Measurements from ENCODE around the gene RBM24. TPM values are rescaled to one million over a fixed set of nuclear protein-coding genes. Genes with fewer than 3 reads are reported as not detected.

RBM24 gene
- total and polyA plus RNA-seq, 9 of the 15 experiments (the other 6 are each of a cell fraction or from before 2014, with no cell fraction given) = not detected

DNA sequence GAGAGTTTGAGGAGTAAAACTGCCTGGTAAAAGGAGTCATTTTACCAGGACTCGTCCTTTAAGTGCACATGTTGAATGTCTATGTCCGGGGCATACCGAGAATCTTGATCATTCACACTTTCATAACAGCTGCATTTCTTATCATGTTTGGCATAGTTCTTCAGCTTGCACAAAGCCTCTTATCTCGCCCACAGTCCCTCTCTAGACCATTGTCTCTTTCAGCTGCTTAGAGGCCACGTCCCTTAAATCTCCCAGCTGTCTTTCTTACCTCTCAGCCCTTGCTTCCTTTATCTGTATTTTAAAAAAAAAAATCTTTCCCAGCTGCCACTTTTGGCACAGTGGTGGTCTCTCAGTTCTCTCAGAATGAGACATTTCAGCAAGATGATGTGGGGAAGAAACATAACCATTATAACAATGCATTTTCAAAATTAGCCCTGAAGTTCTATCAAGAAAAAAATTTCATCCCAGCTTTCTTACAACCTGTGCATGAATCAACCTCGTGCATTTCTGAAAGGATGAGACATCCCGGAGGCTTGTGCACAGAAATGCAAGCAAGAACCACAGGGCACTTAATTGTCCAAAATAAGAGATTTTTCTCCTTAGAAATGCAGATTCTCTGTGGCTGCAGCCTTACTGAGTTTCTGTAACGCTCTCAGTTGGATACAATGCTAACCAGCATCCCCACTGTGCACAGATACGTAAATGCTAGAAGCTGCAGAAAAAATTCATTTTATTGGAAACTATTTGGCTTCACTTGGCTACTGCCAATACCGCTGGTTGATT lies 24.2 kb downstream of the RBM24 start:
- WGBS (ENCODE audit: insufficient coverage, low coverage, missing lambda C conversion rate) = 1% methylated on average over 10 of the region's 10 CpGs
- no peaks in the 10 kb centered on the region for H3K79me2 ChIP-seq (ENCODE audit: control insufficient read depth, insufficient read depth, low read length)
- ChIA-PET POLR2A (no interaction called here), CTCF (ENCODE audit: low intra/inter-chr PET ratio) (no interaction called here)
- ATAC-seq (no peak), DNase-seq (ENCODE audit: extremely low read depth in 1 of 4, low spot score in 3 of 4) (peak in 2 of 4 experiments; percentile 11 to 16), FAIRE-seq (no peak)
- intact Hi-C loops (cut with micrococcal nuclease) (no loop called here), in situ Hi-C loops (cut with MboI) (no loop called here)
- no peaks in the 10 kb centered on the region for H3K9me3 ChIP-seq (replicated peaks; ENCODE audit: control insufficient read depth, insufficient read depth, low read depth, low read length)
- no peak overlapping the region for H3K9ac ChIP-seq (ENCODE audit: insufficient read depth in 1 of 2, low read depth in 2 of 2, low read length in 2 of 2)
- peaks cover 9 to 19% of the 10 kb centered on the region in 2 experiments; a peak in 4 of 5 replicates for H3K27me3 ChIP-seq (ENCODE audit: control insufficient read depth in 2 of 2, insufficient read depth in 2 of 2, low read length in 2 of 2)
- no peak overlapping the region for H3K27ac ChIP-seq (ENCODE audit: extremely low read depth, low read depth, low read length)
- H3K36me3 ChIP-seq (ENCODE audit: control insufficient read depth, insufficient read depth, low read length) = no peaks in the 10 kb centered on the region
- BruUV-seq (replicated peaks) = no TSS peak
- H3K4me2 ChIP-seq (ENCODE audit: insufficient read depth, low read length) = no peak overlapping the region
- H2AFZ ChIP-seq (ENCODE audit: low read depth, low read length) = no peak overlapping the region
- no peaks in the 10 kb centered on the region for H3K9me1 ChIP-seq (ENCODE audit: control insufficient read depth, insufficient read depth, low read length)
- H3K4me3 ChIP-seq = no peak overlapping the region
- no peaks in the 10 kb centered on the region for H4K20me1 ChIP-seq (replicated peaks; ENCODE audit: control insufficient read depth, insufficient read depth, low read length)
- H3K4me1 ChIP-seq (replicated peaks in 1 of 2; ENCODE audit: control insufficient read depth in 2 of 2, insufficient read depth in 2 of 2, low read length in 2 of 2) = no peaks in the 10 kb centered on the region; a peak in 1 of 5 replicates
- TF ChIP-seq DACH1 (IDR thresholded peaks at IDR 0.05; ENCODE audit: partially characterized antibody) = no peak
- TF ChIP-seq, protein P1, sequence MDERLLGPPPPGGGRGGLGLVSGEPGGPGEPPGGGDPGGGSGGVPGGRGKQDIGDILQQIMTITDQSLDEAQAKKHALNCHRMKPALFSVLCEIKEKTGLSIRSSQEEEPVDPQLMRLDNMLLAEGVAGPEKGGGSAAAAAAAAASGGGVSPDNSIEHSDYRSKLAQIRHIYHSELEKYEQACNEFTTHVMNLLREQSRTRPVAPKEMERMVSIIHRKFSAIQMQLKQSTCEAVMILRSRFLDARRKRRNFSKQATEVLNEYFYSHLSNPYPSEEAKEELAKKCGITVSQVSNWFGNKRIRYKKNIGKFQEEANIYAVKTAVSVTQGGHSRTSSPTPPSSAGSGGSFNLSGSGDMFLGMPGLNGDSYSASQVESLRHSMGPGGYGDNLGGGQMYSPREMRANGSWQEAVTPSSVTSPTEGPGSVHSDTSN (CRISPR knock-in tag; IDR thresholded peaks at IDR 0.05; ENCODE audit: low read depth) = no peak
- TF ChIP-seq, protein P1 (tag; conservative IDR thresholded peaks at IDR 0.05; ENCODE audit: low read depth) = peak; percentile 43
- TF ChIP-seq, protein P2, sequence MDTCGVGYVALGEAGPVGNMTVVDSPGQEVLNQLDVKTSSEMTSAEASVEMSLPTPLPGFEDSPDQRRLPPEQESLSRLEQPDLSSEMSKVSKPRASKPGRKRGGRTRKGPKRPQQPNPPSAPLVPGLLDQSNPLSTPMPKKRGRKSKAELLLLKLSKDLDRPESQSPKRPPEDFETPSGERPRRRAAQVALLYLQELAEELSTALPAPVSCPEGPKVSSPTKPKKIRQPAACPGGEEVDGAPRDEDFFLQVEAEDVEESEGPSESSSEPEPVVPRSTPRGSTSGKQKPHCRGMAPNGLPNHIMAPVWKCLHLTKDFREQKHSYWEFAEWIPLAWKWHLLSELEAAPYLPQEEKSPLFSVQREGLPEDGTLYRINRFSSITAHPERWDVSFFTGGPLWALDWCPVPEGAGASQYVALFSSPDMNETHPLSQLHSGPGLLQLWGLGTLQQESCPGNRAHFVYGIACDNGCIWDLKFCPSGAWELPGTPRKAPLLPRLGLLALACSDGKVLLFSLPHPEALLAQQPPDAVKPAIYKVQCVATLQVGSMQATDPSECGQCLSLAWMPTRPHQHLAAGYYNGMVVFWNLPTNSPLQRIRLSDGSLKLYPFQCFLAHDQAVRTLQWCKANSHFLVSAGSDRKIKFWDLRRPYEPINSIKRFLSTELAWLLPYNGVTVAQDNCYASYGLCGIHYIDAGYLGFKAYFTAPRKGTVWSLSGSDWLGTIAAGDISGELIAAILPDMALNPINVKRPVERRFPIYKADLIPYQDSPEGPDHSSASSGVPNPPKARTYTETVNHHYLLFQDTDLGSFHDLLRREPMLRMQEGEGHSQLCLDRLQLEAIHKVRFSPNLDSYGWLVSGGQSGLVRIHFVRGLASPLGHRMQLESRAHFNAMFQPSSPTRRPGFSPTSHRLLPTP (IDR thresholded peaks at IDR 0.05; ENCODE audit: borderline replicate concordance, extremely low read depth, insufficient read length) = no peak
- no peak for TF ChIP-seq JUNB (CRISPR knock-in tag; conservative IDR thresholded peaks at IDR 0.05)
- TF ChIP-seq KLF16 (IDR thresholded peaks at IDR 0.05) = peak; percentile 80
- TF ChIP-seq ZSCAN32 (CRISPR knock-in tag; IDR thresholded peaks at IDR 0.05) = no peak
- TF ChIP-seq, protein P3, sequence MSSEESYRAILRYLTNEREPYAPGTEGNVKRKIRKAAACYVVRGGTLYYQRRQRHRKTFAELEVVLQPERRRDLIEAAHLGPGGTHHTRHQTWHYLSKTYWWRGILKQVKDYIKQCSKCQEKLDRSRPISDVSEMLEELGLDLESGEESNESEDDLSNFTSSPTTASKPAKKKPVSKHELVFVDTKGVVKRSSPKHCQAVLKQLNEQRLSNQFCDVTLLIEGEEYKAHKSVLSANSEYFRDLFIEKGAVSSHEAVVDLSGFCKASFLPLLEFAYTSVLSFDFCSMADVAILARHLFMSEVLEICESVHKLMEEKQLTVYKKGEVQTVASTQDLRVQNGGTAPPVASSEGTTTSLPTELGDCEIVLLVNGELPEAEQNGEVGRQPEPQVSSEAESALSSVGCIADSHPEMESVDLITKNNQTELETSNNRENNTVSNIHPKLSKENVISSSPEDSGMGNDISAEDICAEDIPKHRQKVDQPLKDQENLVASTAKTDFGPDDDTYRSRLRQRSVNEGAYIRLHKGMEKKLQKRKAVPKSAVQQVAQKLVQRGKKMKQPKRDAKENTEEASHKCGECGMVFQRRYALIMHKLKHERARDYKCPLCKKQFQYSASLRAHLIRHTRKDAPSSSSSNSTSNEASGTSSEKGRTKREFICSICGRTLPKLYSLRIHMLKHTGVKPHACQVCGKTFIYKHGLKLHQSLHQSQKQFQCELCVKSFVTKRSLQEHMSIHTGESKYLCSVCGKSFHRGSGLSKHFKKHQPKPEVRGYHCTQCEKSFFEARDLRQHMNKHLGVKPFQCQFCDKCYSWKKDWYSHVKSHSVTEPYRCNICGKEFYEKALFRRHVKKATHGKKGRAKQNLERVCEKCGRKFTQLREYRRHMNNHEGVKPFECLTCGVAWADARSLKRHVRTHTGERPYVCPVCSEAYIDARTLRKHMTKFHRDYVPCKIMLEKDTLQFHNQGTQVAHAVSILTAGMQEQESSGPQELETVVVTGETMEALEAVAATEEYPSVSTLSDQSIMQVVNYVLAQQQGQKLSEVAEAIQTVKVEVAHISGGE (CRISPR knock-in tag; IDR thresholded peaks at IDR 0.05) = peak in 1 of 3 experiments; percentile 71; a peak in 2 of 6 replicates
- TF ChIP-seq STAG1 (CRISPR knock-in tag; IDR thresholded peaks at IDR 0.05; ENCODE audit: borderline replicate concordance) = no peak
- no peak for TF ChIP-seq CC2D1A (IDR thresholded peaks at IDR 0.05)
